ENCODE data around the gene GJA3. TPM values are rescaled to one million over a fixed set of nuclear protein-coding genes. Genes with fewer than 3 reads are reported as not detected.

The GJA3 gene
- total and polyA plus RNA-seq, 10 of the 15 experiments (the other 5 are each of a cell fraction or from before 2014, with no cell fraction given) = 0.03 to 0.11 (median 0.04) TPM; not detected in 5

DNA sequence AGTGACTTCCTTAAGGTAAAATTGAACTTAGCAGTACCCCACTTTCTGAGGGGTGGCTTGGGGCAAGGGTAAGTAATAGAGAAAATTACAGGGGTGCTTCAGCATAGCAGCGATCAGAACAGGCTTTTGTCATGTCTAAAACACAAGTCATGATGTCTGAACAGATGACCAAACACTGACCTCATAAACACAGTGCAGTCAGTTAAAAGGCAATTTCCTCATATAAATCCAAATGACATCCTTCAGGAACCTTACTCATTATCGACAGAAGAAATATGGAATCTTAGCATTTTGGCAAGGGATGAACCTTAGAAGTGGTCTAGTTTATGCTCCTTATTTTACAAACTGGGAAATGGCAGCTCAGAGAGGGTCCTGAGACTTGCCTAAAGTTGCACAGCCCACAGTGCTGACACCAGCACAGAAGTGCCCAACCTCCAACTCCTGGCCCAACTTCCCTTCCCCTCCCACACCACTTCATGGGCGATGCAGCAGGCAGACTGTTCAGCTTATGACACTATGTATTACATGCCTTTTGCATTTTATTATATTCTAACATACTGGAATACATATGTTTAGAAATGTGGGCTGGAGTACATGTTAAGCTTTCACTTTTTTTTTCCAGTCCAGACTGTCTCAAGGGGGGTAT is 3.6 kb downstream of the GJA3 start:
- H3K4me3 ChIP-seq = no peak overlapping the region
- no peak overlapping the region for H2AFZ ChIP-seq (ENCODE audit: control insufficient read depth, low read depth, low read length)
- no peaks in the 10 kb centered on the region; the same call in 2 of the 3 replicates for H3K9me3 ChIP-seq (replicated peaks; ENCODE audit: control insufficient read depth, insufficient read depth, low read length)
- ChIA-PET POLR2A (no interaction called here), CTCF (interaction anchor here (1.4 kb wide), 1 partner anchor 172 kb away, joined by 6 read pairs; no protein-coding TSS in a partner anchor), RAD21 (ENCODE audit: unreplicated experiment) (no interaction called here), SMC1A (ENCODE audit: uncharacterized antibody, unreplicated experiment) (interaction anchor here (1.4 to 1.8 kb wide), 2 partner anchors 10 to 172 kb away, joined by 3 to 6 read pairs; no protein-coding TSS in a partner anchor)
- in situ Hi-C loops (cut with MboI) = no loop called here
- no peak for TF ChIP-seq SIN3A (IDR thresholded peaks at IDR 0.05; ENCODE audit: low read depth, low read length)
- 57% methylated on average over 3 of the region's 3 CpGs for WGBS (ENCODE audit: insufficient coverage, insufficient replicate concordance, low lambda C conversion rate, missing lambda C conversion rate)
- H3K27ac ChIP-seq (ENCODE audit: control insufficient read depth, insufficient read depth) = no peak overlapping the region
- DNase-seq (ENCODE audit: low read depth, low spot score) = no peak
- H3K36me3 ChIP-seq (ENCODE audit: control insufficient read depth in 2 of 2, insufficient read depth in 2 of 2, low read length in 1 of 2) = no peaks in the 10 kb centered on the region
- H3K4me2 ChIP-seq (ENCODE audit: control insufficient read depth, insufficient read depth) = no peak overlapping the region
- no peak for FAIRE-seq
- ATAC-seq = no peak
- H3K4me1 ChIP-seq (ENCODE audit: control insufficient read depth, insufficient read depth, low read length) = no peaks in the 10 kb centered on the region; the same call in 1 of the 2 replicates
- no peak overlapping the region for H3K9ac ChIP-seq (ENCODE audit: control insufficient read depth, insufficient read depth, low read length)
- intact Hi-C loops (cut with micrococcal nuclease; ENCODE audit: unreplicated experiment) = no loop called here
- H3K79me2 ChIP-seq (ENCODE audit: control insufficient read depth, insufficient read depth, low read length) = no peaks in the 10 kb centered on the region
- H4K20me1 ChIP-seq (ENCODE audit: control insufficient read depth, insufficient read depth) = no peaks in the 10 kb centered on the region
- H3K27me3 ChIP-seq (replicated peaks in 1 of 2; ENCODE audit: control insufficient read depth in 2 of 2, insufficient read depth in 2 of 2, low read length in 1 of 2) = peaks cover 3 to 5% of the 10 kb centered on the region in 2 experiments
- BruUV-seq (replicated peaks) = no TSS peak

- Histone ChIP-seq H2AFZ (ENCODE audit: control insufficient read depth, low read depth, low read length) (no peak overlapping the region), H3K36me3 (ENCODE audit: control insufficient read depth in 2 of 2, insufficient read depth in 2 of 2, low read length in 1 of 2) (no peaks in the 10 kb centered on the region), H3K9me3 (replicated peaks; ENCODE audit: control insufficient read depth, insufficient read depth, low read length) (no peaks in the 10 kb centered on the region; the same call in 2 of the 3 replicates), H4K20me1 (ENCODE audit: control insufficient read depth, insufficient read depth) (no peaks in the 10 kb centered on the region), H3K4me1 (ENCODE audit: control insufficient read depth, insufficient read depth, low read length) (no peaks in the 10 kb centered on the region; the same call in 1 of the 2 replicates), H3K4me2 (ENCODE audit: control insufficient read depth, insufficient read depth) (no peak overlapping the region), H3K4me3 (no peak overlapping the region), H3K27ac (ENCODE audit: control insufficient read depth, insufficient read depth) (no peak overlapping the region), H3K9ac (ENCODE audit: control insufficient read depth, insufficient read depth, low read length) (no peak overlapping the region), H3K27me3 (replicated peaks in 1 of 2; ENCODE audit: control insufficient read depth in 2 of 2, insufficient read depth in 2 of 2, low read length in 1 of 2) (peaks cover 3 to 5% of the 10 kb centered on the region in 2 experiments), H3K79me2 (ENCODE audit: control insufficient read depth, insufficient read depth, low read length) (no peaks in the 10 kb centered on the region)
- BruUV-seq (replicated peaks) = no TSS peak
- DNase-seq (ENCODE audit: low read depth, low spot score) = no peak
- CTCF ChIA-PET = interaction anchor here (1.4 kb wide), 1 partner anchor 172 kb away, joined by 6 read pairs; no protein-coding TSS in a partner anchor
- SMC1A ChIA-PET (ENCODE audit: uncharacterized antibody, unreplicated experiment) = interaction anchor here (1.8 kb wide), 1 partner anchor 171 kb away, joined by 6 read pairs; no protein-coding TSS in a partner anchor
- WGBS (ENCODE audit: insufficient coverage, insufficient replicate concordance, low lambda C conversion rate, missing lambda C conversion rate) = 3% methylated on average over 2 of the region's 2 CpGs
- no peak for ATAC-seq
- intact Hi-C loops (cut with micrococcal nuclease; ENCODE audit: unreplicated experiment) (no loop called here), in situ Hi-C loops (cut with MboI) (no loop called here)
- TF ChIP-seq CHD1 (IDR thresholded peaks at IDR 0.05; ENCODE audit: low read depth, low read length) (no peak), RCOR1 (conservative IDR thresholded peaks at IDR 0.05; ENCODE audit: low read depth, low read length) (no peak), CEBPZ (IDR thresholded peaks at IDR 0.05; ENCODE audit: low read depth, low read length) (no peak), EGR1 (IDR thresholded peaks at IDR 0.05; ENCODE audit: borderline replicate concordance in 1 of 2, low read depth in 2 of 2, low read length in 2 of 2) (no peak)
- TF ChIP-seq, protein P1, sequence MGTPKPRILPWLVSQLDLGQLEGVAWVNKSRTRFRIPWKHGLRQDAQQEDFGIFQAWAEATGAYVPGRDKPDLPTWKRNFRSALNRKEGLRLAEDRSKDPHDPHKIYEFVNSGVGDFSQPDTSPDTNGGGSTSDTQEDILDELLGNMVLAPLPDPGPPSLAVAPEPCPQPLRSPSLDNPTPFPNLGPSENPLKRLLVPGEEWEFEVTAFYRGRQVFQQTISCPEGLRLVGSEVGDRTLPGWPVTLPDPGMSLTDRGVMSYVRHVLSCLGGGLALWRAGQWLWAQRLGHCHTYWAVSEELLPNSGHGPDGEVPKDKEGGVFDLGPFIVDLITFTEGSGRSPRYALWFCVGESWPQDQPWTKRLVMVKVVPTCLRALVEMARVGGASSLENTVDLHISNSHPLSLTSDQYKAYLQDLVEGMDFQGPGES (IDR thresholded peaks at IDR 0.05) = no peak
- RAD21 ChIA-PET (ENCODE audit: unreplicated experiment) = no interaction called here
- POLR2A ChIA-PET = no interaction called here
- FAIRE-seq = no peak
Observed at GRCh38 chr13:20156702-20157101, 4.2 kb downstream of the GJA3 start.

Data from GM12878 (cell line).